ENCODE data around the gene EFNA5.

EFNA5 gene

GRCh38 chr5:107548477-107548876 is 122.3 kb downstream of the EFNA5 start:
- TF ChIP-seq, protein P1, sequence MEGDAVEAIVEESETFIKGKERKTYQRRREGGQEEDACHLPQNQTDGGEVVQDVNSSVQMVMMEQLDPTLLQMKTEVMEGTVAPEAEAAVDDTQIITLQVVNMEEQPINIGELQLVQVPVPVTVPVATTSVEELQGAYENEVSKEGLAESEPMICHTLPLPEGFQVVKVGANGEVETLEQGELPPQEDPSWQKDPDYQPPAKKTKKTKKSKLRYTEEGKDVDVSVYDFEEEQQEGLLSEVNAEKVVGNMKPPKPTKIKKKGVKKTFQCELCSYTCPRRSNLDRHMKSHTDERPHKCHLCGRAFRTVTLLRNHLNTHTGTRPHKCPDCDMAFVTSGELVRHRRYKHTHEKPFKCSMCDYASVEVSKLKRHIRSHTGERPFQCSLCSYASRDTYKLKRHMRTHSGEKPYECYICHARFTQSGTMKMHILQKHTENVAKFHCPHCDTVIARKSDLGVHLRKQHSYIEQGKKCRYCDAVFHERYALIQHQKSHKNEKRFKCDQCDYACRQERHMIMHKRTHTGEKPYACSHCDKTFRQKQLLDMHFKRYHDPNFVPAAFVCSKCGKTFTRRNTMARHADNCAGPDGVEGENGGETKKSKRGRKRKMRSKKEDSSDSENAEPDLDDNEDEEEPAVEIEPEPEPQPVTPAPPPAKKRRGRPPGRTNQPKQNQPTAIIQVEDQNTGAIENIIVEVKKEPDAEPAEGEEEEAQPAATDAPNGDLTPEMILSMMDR (IDR thresholded peaks at IDR 0.05; ENCODE audit: low read depth, low read length) = no peak

GRCh38 chr5:107546719-107547118 is 124.0 kb downstream of the EFNA5 start:
- TF ChIP-seq, protein P1 (IDR thresholded peaks at IDR 0.05; ENCODE audit: low read depth, low read length) = no peak
- DNase-seq (ENCODE audit: extremely low read depth, low read depth) = no peak

More at GRCh38 chr5:107548477-107548876, 122.3 kb downstream of the EFNA5 start:
- DNase-seq (ENCODE audit: extremely low read depth, low read depth) = no peak

DNA sequence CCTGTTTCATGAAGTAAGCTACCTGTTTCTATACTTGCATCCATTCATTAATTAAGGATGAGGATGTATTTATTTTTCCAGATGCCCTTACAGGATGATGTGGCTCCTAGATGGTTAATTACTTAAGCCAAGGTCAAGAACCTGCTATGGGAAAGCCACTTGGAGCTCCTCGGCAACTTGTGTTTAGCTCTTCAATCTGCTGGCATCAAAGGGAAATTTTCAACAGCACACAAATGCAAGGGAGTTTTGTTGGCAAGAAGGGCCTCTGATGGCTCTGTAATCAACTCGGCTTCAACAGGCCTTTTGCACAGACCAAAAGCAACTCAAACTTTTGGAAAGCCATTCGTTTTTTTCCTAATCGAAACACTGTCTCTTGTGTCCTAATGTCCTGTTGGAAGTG is 125.3 kb downstream of the EFNA5 start:
- TF ChIP-seq, protein P1 (IDR thresholded peaks at IDR 0.05; ENCODE audit: low read depth, low read length) = no peak
- no peak for DNase-seq (ENCODE audit: extremely low read depth, low read depth)

GRCh38 chr5:107544967-107545366 is 125.8 kb downstream of the EFNA5 start:
- TF ChIP-seq, protein P1 (IDR thresholded peaks at IDR 0.05; ENCODE audit: low read depth, low read length) = no peak
- no peak for DNase-seq (ENCODE audit: extremely low read depth, low read depth)

- TF ChIP-seq, protein P1 (IDR thresholded peaks at IDR 0.05; ENCODE audit: low read depth, low read length) = no peak
- no peak for DNase-seq (ENCODE audit: extremely low read depth, low read depth)
Measured at GRCh38 chr5:107544476-107544875, 126.3 kb downstream of the EFNA5 start.

DNA sequence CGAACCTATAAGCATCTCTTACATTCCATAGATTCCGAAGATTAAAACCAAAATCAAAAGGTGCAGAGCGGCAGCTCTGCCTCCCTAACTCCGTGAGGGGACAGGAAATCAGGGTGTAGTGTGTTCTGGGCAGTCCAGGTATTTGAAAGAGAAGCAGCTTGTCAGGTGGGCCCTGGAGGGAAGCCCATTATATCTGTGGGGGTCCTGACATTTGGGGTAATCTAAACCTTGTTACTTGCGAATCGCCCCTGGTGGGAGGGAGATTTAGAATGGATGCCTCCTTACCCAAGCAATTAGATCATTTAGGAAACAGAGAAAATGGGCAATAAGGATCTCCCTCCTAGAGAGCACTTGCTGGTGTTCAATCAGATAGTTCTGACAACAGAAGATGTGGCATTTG is 126.9 kb downstream of the EFNA5 start:
- TF ChIP-seq, protein P1 (IDR thresholded peaks at IDR 0.05; ENCODE audit: low read depth, low read length) = no peak
- no peak for DNase-seq (ENCODE audit: extremely low read depth, low read depth)

DNA sequence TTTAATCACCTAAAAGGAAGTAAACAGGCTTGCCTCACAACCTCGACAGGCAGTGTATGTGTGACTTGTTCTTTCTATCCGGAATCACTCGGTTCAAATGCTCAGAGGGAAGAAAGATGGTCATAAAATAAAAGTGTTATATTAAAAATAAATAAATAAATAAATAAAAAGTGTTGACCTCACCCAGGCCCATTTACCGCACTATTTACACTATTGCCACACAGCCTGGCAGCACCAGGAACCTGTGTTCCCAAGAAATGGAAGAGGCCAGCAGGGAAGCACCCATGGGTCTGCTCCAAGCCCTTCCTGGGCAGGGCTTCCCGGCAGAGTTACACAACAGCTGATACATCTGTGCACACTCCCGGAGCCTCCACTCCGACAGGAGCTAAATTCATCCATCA is 127.9 kb downstream of the EFNA5 start:
- TF ChIP-seq, protein P1 (IDR thresholded peaks at IDR 0.05; ENCODE audit: low read depth, low read length) = no peak
- peak; percentile 46 for DNase-seq (ENCODE audit: extremely low read depth, low read depth)

All from AG09319 (cell line).